ENCODE data around the gene PCDHGA2. TPM values are rescaled to one million over a fixed set of nuclear protein-coding genes. Genes with fewer than 3 reads are reported as not detected.
"Not testable (repeated sequence)": the region's sequence is repeated elsewhere in the genome, so short reads cannot be mapped to it uniquely, and the experiment has no call there.

Gene PCDHGA2
- total RNA-seq, 1 experiment from 2014 or later, result not detected

DNA sequence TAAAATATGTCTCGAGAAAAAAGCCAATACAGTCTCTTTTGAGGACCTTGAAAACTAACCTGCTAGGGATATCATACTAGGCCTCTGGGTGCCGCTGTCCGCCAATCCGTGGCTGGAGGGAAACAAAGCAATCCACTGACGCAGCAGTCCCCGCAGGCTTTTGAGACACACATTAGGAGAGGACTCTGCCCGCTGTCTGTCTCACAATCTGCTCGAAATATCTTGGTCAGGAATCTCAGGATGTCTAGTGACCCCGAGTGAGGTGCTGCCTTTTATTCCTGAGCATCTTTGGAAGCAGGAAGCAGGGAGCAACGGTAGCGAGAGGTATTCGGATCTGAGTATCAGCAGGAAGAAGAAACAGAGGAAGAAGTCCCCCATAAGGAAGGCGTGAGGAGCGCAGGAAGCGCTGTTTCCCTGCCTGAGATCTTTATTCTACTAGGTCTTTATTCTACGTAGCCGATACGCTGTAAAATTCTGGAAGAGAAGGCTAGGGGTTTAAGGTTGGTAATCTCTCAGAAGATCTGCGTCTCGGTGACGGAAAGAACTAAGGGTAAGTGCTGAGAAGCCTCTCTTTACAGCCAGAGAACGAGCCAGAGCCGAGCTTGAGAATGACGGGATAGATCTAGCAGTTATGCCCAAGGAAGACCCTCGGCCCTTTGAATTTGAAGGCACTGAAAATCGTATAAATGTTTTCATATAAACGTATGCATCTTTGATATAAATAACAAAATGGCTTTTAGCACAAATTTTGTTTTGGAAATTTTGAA is 12.3 kb upstream of the PCDHGA2 start:
- Histone ChIP-seq H3K9ac (ENCODE audit: low read length) (no peak overlapping the region), H3F3A (ENCODE audit: low read length, unreplicated experiment) (no peaks in the 10 kb centered on the region), H3K27ac (ENCODE audit: low read length) (no peak overlapping the region), H3K36me3 (ENCODE audit: low read depth, low read length) (no peaks in the 10 kb centered on the region; the same call in 1 of the 2 replicates), H3K4me3 (ENCODE audit: low read length) (no peak overlapping the region), H3K4me2 (ENCODE audit: low read length) (no peak overlapping the region), H2AFZ (ENCODE audit: low read length) (peak overlapping the region; percentile 30; the same call in 1 of the 2 replicates), H3K4me1 (ENCODE audit: insufficient read depth, low read length) (no peaks in the 10 kb centered on the region), H3K9me3 (ENCODE audit: low read length) (0 out of 2 replicates have a peak, but pooled peaks cover 10% of the 10 kb centered on the region), H4K20me1 (ENCODE audit: low read length) (no peaks in the 10 kb centered on the region), H3K79me2 (ENCODE audit: low read length) (no peaks in the 10 kb centered on the region), H3K9me2 (replicated peaks; ENCODE audit: low read length) (no peaks in the 10 kb centered on the region), H3K27me3 (ENCODE audit: low read length) (no peaks in the 10 kb centered on the region)
- DNase-seq, result peak; percentile 4
- BruUV-seq (replicated peaks), result no TSS peak
- ChIA-PET POLR2A (ENCODE audit: unreplicated experiment) (no interaction called here), CTCF (no interaction called here)
- TF ChIP-seq, protein P1, sequence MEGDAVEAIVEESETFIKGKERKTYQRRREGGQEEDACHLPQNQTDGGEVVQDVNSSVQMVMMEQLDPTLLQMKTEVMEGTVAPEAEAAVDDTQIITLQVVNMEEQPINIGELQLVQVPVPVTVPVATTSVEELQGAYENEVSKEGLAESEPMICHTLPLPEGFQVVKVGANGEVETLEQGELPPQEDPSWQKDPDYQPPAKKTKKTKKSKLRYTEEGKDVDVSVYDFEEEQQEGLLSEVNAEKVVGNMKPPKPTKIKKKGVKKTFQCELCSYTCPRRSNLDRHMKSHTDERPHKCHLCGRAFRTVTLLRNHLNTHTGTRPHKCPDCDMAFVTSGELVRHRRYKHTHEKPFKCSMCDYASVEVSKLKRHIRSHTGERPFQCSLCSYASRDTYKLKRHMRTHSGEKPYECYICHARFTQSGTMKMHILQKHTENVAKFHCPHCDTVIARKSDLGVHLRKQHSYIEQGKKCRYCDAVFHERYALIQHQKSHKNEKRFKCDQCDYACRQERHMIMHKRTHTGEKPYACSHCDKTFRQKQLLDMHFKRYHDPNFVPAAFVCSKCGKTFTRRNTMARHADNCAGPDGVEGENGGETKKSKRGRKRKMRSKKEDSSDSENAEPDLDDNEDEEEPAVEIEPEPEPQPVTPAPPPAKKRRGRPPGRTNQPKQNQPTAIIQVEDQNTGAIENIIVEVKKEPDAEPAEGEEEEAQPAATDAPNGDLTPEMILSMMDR (conservative IDR thresholded peaks at IDR 0.05; ENCODE audit: low read depth, low read length), result 0 out of 2 replicates have a peak, but pooled peaks have one; percentile 11
- TF ChIP-seq EZH2 (IDR thresholded peaks at IDR 0.05; ENCODE audit: low read length, unreplicated experiment), result no peak
- no peak for TF ChIP-seq EZH2phosphoT487 (IDR thresholded peaks at IDR 0.05; ENCODE audit: borderline replicate concordance, low read length)
- ATAC-seq, result no peak
- intact Hi-C loops (cut with micrococcal nuclease), result no loop called here

DNA sequence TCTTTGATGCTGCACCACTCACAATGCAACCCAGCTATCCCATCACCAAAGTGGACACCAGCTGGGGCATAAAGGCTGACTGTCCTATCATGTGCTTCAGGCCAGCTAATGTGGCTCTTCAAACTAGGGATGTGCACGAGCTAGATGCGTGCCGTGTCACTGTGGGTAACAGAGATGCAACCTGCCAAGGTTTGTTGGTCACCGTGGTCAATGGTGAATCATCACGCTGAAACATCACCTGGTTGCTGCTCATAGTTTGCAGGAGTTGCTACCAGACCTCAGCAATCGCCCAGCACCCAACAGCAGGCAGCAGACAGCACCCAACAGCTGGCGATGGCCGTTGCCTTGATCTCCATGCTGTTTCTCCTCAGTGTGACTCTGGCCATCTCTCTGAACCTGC is 10.3 kb upstream of the PCDHGA2 start:
- Histone ChIP-seq H2AFZ (ENCODE audit: low read length) (no peak overlapping the region), H3K79me2 (ENCODE audit: low read length) (no peaks in the 10 kb centered on the region), H3K9me2 (replicated peaks; ENCODE audit: low read length) (no peaks in the 10 kb centered on the region), H3K4me3 (ENCODE audit: low read length) (no peak overlapping the region), H4K20me1 (ENCODE audit: low read length) (no peaks in the 10 kb centered on the region), H3K9me3 (ENCODE audit: low read length) (0 out of 2 replicates have a peak, but pooled peaks cover 3% of the 10 kb centered on the region), H3K36me3 (ENCODE audit: low read depth, low read length) (no peaks in the 10 kb centered on the region), H3K27me3 (ENCODE audit: low read length) (no peaks in the 10 kb centered on the region), H3K9ac (ENCODE audit: low read length) (no peak overlapping the region), H3K4me2 (ENCODE audit: low read length) (no peak overlapping the region), H3F3A (ENCODE audit: low read length, unreplicated experiment) (no peaks in the 10 kb centered on the region), H3K4me1 (ENCODE audit: insufficient read depth, low read length) (no peaks in the 10 kb centered on the region), H3K27ac (ENCODE audit: low read length) (no peak overlapping the region)
- intact Hi-C loops (cut with micrococcal nuclease), result no loop called here
- no TSS peak for BruUV-seq (replicated peaks)
- no peak for ATAC-seq
- TF ChIP-seq EZH2 (IDR thresholded peaks at IDR 0.05; ENCODE audit: low read length, unreplicated experiment), result no peak
- DNase-seq, result peak; percentile 30
- CTCF ChIA-PET, result no interaction called here
- POLR2A ChIA-PET (ENCODE audit: unreplicated experiment), result interaction anchor here (0.6 kb wide), 1 partner anchor 236 kb away, joined by 3 read pairs; no protein-coding TSS in a partner anchor

DNA sequence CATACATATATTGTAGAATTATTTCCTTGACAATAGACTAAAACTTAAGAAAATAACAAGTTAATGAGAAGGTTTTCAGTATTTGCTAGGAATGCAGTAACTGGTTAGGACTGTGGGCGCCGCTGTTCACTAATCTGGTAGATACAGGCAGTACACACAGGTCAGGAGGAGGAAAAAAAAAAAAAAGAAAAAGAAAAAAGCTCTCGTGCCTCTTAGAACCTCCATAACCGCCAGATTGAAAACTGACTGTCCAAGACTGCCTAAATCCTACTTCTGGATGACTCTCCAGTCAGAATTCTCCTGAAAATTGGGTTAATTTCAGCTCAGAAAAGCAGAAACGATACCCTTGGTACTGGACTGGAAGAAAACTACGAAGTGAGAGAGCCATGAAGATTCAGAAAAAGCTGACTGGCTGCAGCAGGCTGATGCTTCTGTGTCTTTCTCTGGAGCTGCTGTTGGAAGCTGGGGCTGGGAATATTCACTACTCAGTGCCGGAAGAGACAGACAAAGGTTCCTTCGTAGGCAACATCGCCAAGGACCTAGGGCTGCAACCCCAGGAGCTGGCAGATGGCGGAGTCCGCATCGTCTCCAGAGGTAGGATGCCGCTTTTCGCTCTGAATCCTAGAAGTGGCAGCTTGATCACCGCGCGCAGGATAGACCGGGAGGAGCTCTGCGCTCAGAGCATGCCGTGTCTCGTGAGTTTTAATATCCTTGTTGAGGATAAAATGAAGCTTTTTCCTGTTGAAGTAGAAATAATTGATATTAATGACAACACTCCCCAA is 8.1 kb upstream of the PCDHGA2 start, which contains the start of gene PCDHGA1:
Gene PCDHGA1, plus strand, starts transcription at position 216 of the 782 bp plus-strand sequence.
- Histone ChIP-seq H3K27me3 (ENCODE audit: low read length) (no peaks in the 10 kb centered on the region), H3K4me2 (ENCODE audit: low read length) (peak within 1 kb of the TSS; percentile 43), H3K4me3 (ENCODE audit: low read length) (peak within 1 kb of the TSS; percentile 43), H3K9me3 (ENCODE audit: low read length) (0 out of 2 replicates have a peak, but pooled peaks cover 6% of the 10 kb centered on the region), H3F3A (ENCODE audit: low read length, unreplicated experiment) (no peaks in the 10 kb centered on the region), H3K9me2 (replicated peaks; ENCODE audit: low read length) (no peaks in the 10 kb centered on the region), H3K4me1 (ENCODE audit: insufficient read depth, low read length) (no peaks in the 10 kb centered on the region), H4K20me1 (ENCODE audit: low read length) (no peaks in the 10 kb centered on the region), H3K9ac (ENCODE audit: low read length) (no peak within 1 kb of the TSS), H3K79me2 (ENCODE audit: low read length) (no peaks in the 10 kb centered on the region), H2AFZ (ENCODE audit: low read length) (peak within 1 kb of the TSS; percentile 80), H3K27ac (ENCODE audit: low read length) (no peak within 1 kb of the TSS), H3K36me3 (ENCODE audit: low read depth, low read length) (no peaks in the 10 kb centered on the region)
- DNase-seq (peak; percentile 26), ATAC-seq (peak; percentile 67)
- intact Hi-C loops (cut with micrococcal nuclease), result loop anchor here (1.0 kb wide), 1 partner anchor 194 kb away; no protein-coding TSS in a partner anchor
- ChIA-PET CTCF (interaction anchor here (0.5 to 1.2 kb wide), 8 partner anchors 26 to 236 kb away, joined by 3 to 9 read pairs (median 4); no protein-coding TSS in a partner anchor), POLR2A (ENCODE audit: unreplicated experiment) (no interaction called here)
- TSS peak; percentile 42 for BruUV-seq (replicated peaks)
- TF ChIP-seq EZH2phosphoT487 (IDR thresholded peaks at IDR 0.05; ENCODE audit: borderline replicate concordance, low read length) (no peak), EZH2 (IDR thresholded peaks at IDR 0.05; ENCODE audit: low read length, unreplicated experiment) (no peak)
- TF ChIP-seq, protein P1 (conservative IDR thresholded peaks at IDR 0.05; ENCODE audit: low read depth, low read length), result peak; percentile 49

DNA sequence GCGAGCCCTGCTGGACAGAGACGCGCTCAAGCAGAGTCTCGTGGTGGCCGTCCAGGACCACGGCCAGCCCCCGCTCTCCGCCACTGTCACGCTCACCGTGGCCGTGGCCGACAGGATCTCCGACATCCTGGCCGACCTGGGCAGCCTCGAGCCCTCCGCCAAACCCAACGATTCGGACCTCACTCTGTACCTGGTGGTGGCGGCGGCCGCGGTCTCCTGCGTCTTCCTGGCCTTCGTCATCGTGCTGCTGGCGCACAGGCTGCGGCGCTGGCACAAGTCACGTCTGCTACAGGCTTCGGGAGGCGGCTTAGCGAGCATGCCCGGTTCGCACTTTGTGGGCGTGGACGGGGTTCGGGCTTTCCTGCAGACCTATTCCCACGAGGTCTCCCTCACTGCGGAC is 6.0 kb upstream of the PCDHGA2 start:
- H3K27me3 ChIP-seq (ENCODE audit: low read length); intact Hi-C loops (cut with micrococcal nuclease); H3K9ac ChIP-seq (ENCODE audit: low read length); H2AFZ ChIP-seq (ENCODE audit: low read length); H3F3A ChIP-seq (ENCODE audit: low read length, unreplicated experiment); H4K20me1 ChIP-seq (ENCODE audit: low read length); POLR2A ChIA-PET (ENCODE audit: unreplicated experiment); ATAC-seq; H3K36me3 ChIP-seq (ENCODE audit: low read depth, low read length); H3K79me2 ChIP-seq (ENCODE audit: low read length); H3K9me3 ChIP-seq (ENCODE audit: low read length); BruUV-seq (replicated peaks); H3K9me2 ChIP-seq (replicated peaks; ENCODE audit: low read length); H3K4me2 ChIP-seq (ENCODE audit: low read length); H3K27ac ChIP-seq (ENCODE audit: low read length); CTCF ChIA-PET; H3K4me1 ChIP-seq (ENCODE audit: insufficient read depth, low read length); H3K4me3 ChIP-seq (ENCODE audit: low read length); DNase-seq: not testable (repeated sequence)
